HepG2 (cell line): ENCODE data around the gene CORO1C. TPM values are rescaled to one million over a fixed set of nuclear protein-coding genes. Genes with fewer than 3 reads are reported as not detected.

Experiments used
- ATAC-seq: fragments of 200-7000 bp; cut with Tn5 transposase; 3 replicates; pipeline ENCODE4 v1.9.1; 2020; ENCODE audit warnings: mild to moderate bottlenecking, moderate library complexity
- BruUV-seq: library from RNA; stranded (reverse); fragments of 400-500 nt; replicated peaks from 2 replicates; lab custom pipeline; 2021; lab: Mats Ljungman, UMichigan
- CTCF ChIA-PET: fragments of 300-600 bp; formaldehyde crosslinking; extraction: SDS; loops from one replicate; lab custom pipeline; 2021; ENCODE audit warnings: low total read pairs, inconsistent platforms, low intra/inter-chr PET ratio; lab: Yijun Ruan, JAX
- POLR2A ChIA-PET: fragments of 350-600 bp; sonication (Branson Sonifier 250); formaldehyde crosslinking; loops from one replicate; lab custom pipeline; 2020; ENCODE audit warnings: antibody characterized with exemption, inconsistent platforms; lab: Yijun Ruan, JAX
- DNase-seq: peaks from one replicate; pipeline ENCODE4 v3.0.0-alpha.2; 2015; ENCODE audit warnings: low spot score
- FAIRE-seq: peaks from 3 replicates; lab custom pipeline; 2011; peaks lifted over from hg19 to GRCh38; lab: Jason Lieb, UNC
- H2AFZ ChIP-seq: one replicate; pipeline ENCODE4 v1.6.1; 2011; ENCODE audit warnings: low read length, inconsistent platforms
- H3K27ac ChIP-seq: fragments of 300-600 bp; 3 replicates; pipeline ENCODE4 v1.8.0; 2011; ENCODE audit warnings: mixed run types, mild to moderate bottlenecking, mixed read lengths, low read length, inconsistent platforms; ENCODE audit not compliant: insufficient read depth; ENCODE audit errors: extremely low read length
- H3K27me3 ChIP-seq, 2 experiments: fragments of 200-600 bp in 1 of 2; 2 replicates in 1 of 2; 3 replicates in 1 of 2; pipeline versions ENCODE4 v1.6.0 to v1.8.0; 2011; ENCODE audit warnings: low read length in 2 of 2, mild to moderate bottlenecking in 2 of 2, moderate library complexity in 2 of 2, inconsistent platforms in 1 of 2; ENCODE audit not compliant: insufficient read depth in 2 of 2, control insufficient read depth in 1 of 2
- H3K36me3 ChIP-seq, 2 experiments: fragments of 200-600 bp in 1 of 2; replicated peaks in 1 of 2; 2 replicates in 1 of 2; 3 replicates in 1 of 2; pipeline versions ENCODE4 v1.5.1 to v1.8.0; 2011; ENCODE audit warnings: low read length in 2 of 2, inconsistent platforms in 1 of 2; ENCODE audit not compliant: insufficient read depth in 2 of 2, control insufficient read depth in 1 of 2
- H3K4me1 ChIP-seq: 2 replicates; pipeline ENCODE4 v1.5.1; 2012; ENCODE audit warnings: low read length, inconsistent platforms; ENCODE audit not compliant: insufficient read depth
- H3K4me2 ChIP-seq: 2 replicates; pipeline ENCODE4 v1.6.0; 2011; ENCODE audit warnings: low read depth, low read length, inconsistent platforms
- H3K4me3 ChIP-seq, 3 experiments: fragments of 200-600 bp in 1 of 3; sonication (generic), shearing (Covaris generic) in 1 of 3; replicated peaks in 1 of 3; 2 replicates each; pipeline ENCODE4 v1.5.1; 2011 to 2016; ENCODE audit warnings: low read length in 3 of 3, inconsistent platforms in 2 of 3, low read depth in 2 of 3, mild to moderate bottlenecking in 2 of 3, control low read depth in 1 of 3, mixed read lengths in 1 of 3; ENCODE audit not compliant: insufficient read depth in 1 of 3
- H3K79me2 ChIP-seq: one replicate; pipeline ENCODE4 v1.6.1; 2011; ENCODE audit warnings: low read length, inconsistent platforms; ENCODE audit not compliant: insufficient read depth
- H3K9ac ChIP-seq: 2 replicates; pipeline ENCODE4 v1.6.0; 2011; ENCODE audit warnings: mild to moderate bottlenecking, low read depth, low read length, inconsistent platforms; ENCODE audit not compliant: insufficient read depth
- H3K9me3 ChIP-seq: 2 replicates; pipeline ENCODE4 v1.5.1; 2012; ENCODE audit warnings: mild to moderate bottlenecking, low read length
- H4K20me1 ChIP-seq: 2 replicates; pipeline ENCODE4 v1.6.0; 2011; ENCODE audit warnings: inconsistent platforms, mild to moderate bottlenecking, low read length, moderate library complexity; ENCODE audit not compliant: insufficient read depth
- ATF7-NPFF ChIP-seq: sonication (generic); formaldehyde crosslinking; IDR thresholded peaks from 2 replicates; pipeline ENCODE4 v1.8.1; 2023; ENCODE audit warnings: mild to moderate bottlenecking, low read depth, missing genetic modification reagents, moderate library complexity
- BCLAF1 ChIP-seq: fragments of 450-650 bp; IDR thresholded peaks from 2 replicates; pipeline ENCODE4 v1.6.1; 2017; ENCODE audit warnings: mild to moderate bottlenecking
- GLI4 ChIP-seq: sonication (generic); formaldehyde crosslinking; IDR thresholded peaks from 2 replicates; pipeline ENCODE4 v1.5.1; 2020; ENCODE audit warnings: missing genetic modification reagents, mild to moderate bottlenecking, moderate library complexity, borderline replicate concordance
- KLF13 ChIP-seq: sonication (generic); formaldehyde crosslinking; IDR thresholded peaks from 2 replicates; pipeline ENCODE4 v1.4.0; 2020; ENCODE audit warnings: mild to moderate bottlenecking, missing genetic modification reagents
- MLLT10 ChIP-seq: sonication (generic); formaldehyde crosslinking; IDR thresholded peaks from 2 replicates; pipeline ENCODE4 v1.4.0; 2020; ENCODE audit warnings: missing genetic modification reagents
- SMARCC2 ChIP-seq: fragments of 450-650 bp; IDR thresholded peaks from 2 replicates; pipeline ENCODE4 v1.6.1; 2017; ENCODE audit warnings: antibody characterized with exemption, mild to moderate bottlenecking
- SUZ12 ChIP-seq: fragments of 150-350 bp; IDR thresholded peaks from 2 replicates; pipeline ENCODE4 v1.6.1; 2014; ENCODE audit warnings: low read depth, low read length
- ZMAT5 ChIP-seq: sonication (generic); formaldehyde crosslinking; IDR thresholded peaks from 2 replicates; pipeline ENCODE4 v1.5.0; 2020; ENCODE audit warnings: mild to moderate bottlenecking, low read depth, missing genetic modification reagents, borderline replicate concordance
- ZNF205 ChIP-seq: IDR thresholded peaks from 2 replicates; pipeline ENCODE4 v1.6.1; 2018; ENCODE audit warnings: missing biosample characterization, missing genetic modification reagents
- ZNF280B ChIP-seq: sonication (generic); formaldehyde crosslinking; IDR thresholded peaks from 2 replicates; pipeline ENCODE4 v1.5.0; 2020; ENCODE audit warnings: missing genetic modification reagents, mild to moderate bottlenecking, borderline replicate concordance
- ZNF569 ChIP-seq: sonication (generic); formaldehyde crosslinking; IDR thresholded peaks from 2 replicates; pipeline ENCODE4 v1.5.0; 2020; ENCODE audit warnings: mild to moderate bottlenecking, missing genetic modification reagents, moderate library complexity, borderline replicate concordance
- ZNF615 ChIP-seq: sonication (generic); formaldehyde crosslinking; IDR thresholded peaks from 2 replicates; pipeline ENCODE4 v1.5.0; 2020; ENCODE audit warnings: mild to moderate bottlenecking, missing genetic modification reagents, borderline replicate concordance
- whole genome bisulfite sequencing: methylation state at CpG from one replicate; pipeline ENCODE4 v1.1.6; 2017; ENCODE audit warnings: low lambda C conversion rate; 5-methylcytosine and 5-hydroxymethylcytosine counted together
- in situ Hi-C: cut with HindIII; loops from 2 replicates; pipeline ENCODE4 v1.10.0; 2017; ENCODE audit warnings: low pct_unique_long_range_greater_than_20kb; ENCODE audit not compliant: extremely low pct_ligation_motif_present
- intact Hi-C: fragments of 100-400 bp; cut with micrococcal nuclease; formaldehyde crosslinking; loops from one replicate; pipeline ENCODE4 v1.10.0; 2022; ENCODE audit not compliant: unreplicated experiment
- polyA plus RNA-seq, 8 experiments: library from polyadenylated mRNA; depleted of rRNA in 3 of 8; stranded (reverse) in 7 of 8; unstranded in 1 of 8; fragments of >200 nt; fragmentation: Illumina TruSeq in 4 of 8; extraction: Trizol in 4 of 8; gene quantifications; 2 replicates each; pipeline versions ENCODE4 v1.2.1 to v1.2.3, GENCODE V29; 2011 to 2016; ENCODE audit warnings: low read depth in 4 of 8, missing spikeins in 1 of 8, mixed read lengths in 1 of 8; ENCODE audit not compliant: insufficient read depth in 1 of 8
- total RNA-seq, 5 experiments: library from RNA; depleted of rRNA; stranded (reverse); fragments of >200 nt; fragmentation: Illumina TruSeq; extraction: Trizol; gene quantifications; 2 replicates each; pipeline ENCODE4 v1.2.3, GENCODE V29; 2016; ENCODE audit warnings: low read depth in 1 of 5

The CORO1C gene
- total and polyA plus RNA-seq, 2 of the 13 experiments (the other 11 are each of a cell fraction or from before 2014, with no cell fraction given), result 73.7 to 131 TPM

GRCh38 chr12:108672054-108672453, 59.3 kb downstream of the CORO1C start:
- no peak overlapping the region for H3K4me3 ChIP-seq
- WGBS, result 90% methylated on average over 3 of the region's 3 CpGs
- H3K36me3 ChIP-seq, result peaks cover 14 to 44% of the 10 kb centered on the region in 2 experiments
- POLR2A ChIA-PET, result no interaction called here
- no peaks in the 10 kb centered on the region for H3K27me3 ChIP-seq
- ATAC-seq, result no peak
- H3K4me1 ChIP-seq, result peaks cover 14% of the 10 kb centered on the region
- in situ Hi-C loops, result no loop called here
- no peak for FAIRE-seq
- H3K27ac ChIP-seq, result no peak overlapping the region
- TF ChIP-seq SMARCC2, result no peak
- TF ChIP-seq ZNF615 (CRISPR knock-in tag), result no peak
- TF ChIP-seq GLI4 (CRISPR knock-in tag), result no peak
- no peak for TF ChIP-seq KLF13 (CRISPR knock-in tag)
- TF ChIP-seq ZMAT5 (CRISPR knock-in tag), result no peak
- no peak for TF ChIP-seq ATF7-NPFF (CRISPR knock-in tag)
- no peak for TF ChIP-seq BCLAF1
- no peak for TF ChIP-seq ZNF205 (CRISPR knock-in tag)
- TF ChIP-seq ZNF569 (CRISPR knock-in tag), result no peak
- no peak for TF ChIP-seq SUZ12
- no peak for TF ChIP-seq MLLT10 (CRISPR knock-in tag)
- TF ChIP-seq ZNF280B, result no peak
- no peak for DNase-seq
- intact Hi-C loops, result no loop called here
- H3K9me3 ChIP-seq, result no peaks in the 10 kb centered on the region
- H4K20me1 ChIP-seq, result no peaks in the 10 kb centered on the region
- no peak overlapping the region for H3K4me2 ChIP-seq
- no peak overlapping the region for H2AFZ ChIP-seq
- CTCF ChIA-PET, result no interaction called here
- peaks cover 31% of the 10 kb centered on the region for H3K79me2 ChIP-seq
- BruUV-seq, result no TSS peak
- H3K9ac ChIP-seq, result no peak overlapping the region
